ENCODE results near the gene THAP7. TPM values are rescaled to one million over a fixed set of nuclear protein-coding genes. Genes with fewer than 3 reads are reported as not detected.
A peak's percentile ranks its signal among the peaks of the same experiment; 100 is the strongest.
"Not testable (repeated sequence)": the region's sequence is repeated elsewhere in the genome, so short reads cannot be mapped to it uniquely, and the experiment has no call there.

THAP7 gene
- total and polyA plus RNA-seq, 2 donors from 2014 or later: 25.5 to 44.1 TPM

DNA sequence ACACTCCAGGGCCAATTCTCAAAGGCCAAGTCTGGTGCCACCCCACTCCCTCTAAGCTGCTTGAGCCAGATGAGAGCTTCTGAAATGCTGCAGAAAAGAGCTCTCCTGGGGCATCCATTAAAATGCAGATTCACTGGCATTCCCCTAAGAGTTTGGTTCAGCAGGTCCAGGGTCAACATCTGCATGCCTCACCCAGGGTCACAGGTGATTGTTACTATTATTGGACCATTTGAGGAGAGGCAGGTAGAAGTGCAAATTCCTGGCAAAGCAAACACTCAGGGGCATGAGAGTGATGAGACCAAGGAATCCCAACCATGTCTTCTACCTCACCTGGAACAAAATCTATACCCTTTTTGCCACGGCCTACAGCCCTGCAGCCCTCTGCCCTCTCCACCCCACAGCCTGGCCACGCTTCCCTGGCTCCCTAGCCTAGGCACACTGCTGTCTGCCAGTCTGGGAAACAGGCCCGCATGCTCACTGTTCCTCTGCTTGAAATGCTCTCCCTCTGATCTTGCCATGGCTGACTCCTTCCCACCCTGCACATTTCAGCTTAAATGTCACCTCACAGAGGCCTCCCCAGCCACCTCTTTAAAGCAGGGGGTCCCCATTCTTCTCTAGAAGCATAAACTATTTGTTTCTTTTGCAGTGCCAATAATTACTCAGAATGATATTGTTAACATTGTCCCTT, 8.7 kb upstream of the THAP7 start:
- Histone ChIP-seq H3K27ac (ENCODE audit: low read depth in 2 of 2, low read length in 2 of 2) (no peak overlapping the region), H3K4me3 (ENCODE audit: low read length in 3 of 3) (no peak overlapping the region), H3K4me1 (ENCODE audit: control insufficient read depth in 2 of 3, insufficient read depth in 2 of 3, low read depth in 1 of 3, low read length in 3 of 3) (peaks cover 0 to 9% (median 5%) of the 10 kb centered on the region in 3 donors), H3K27me3 (ENCODE audit: control insufficient read depth, insufficient read depth, low read length) (no peaks in the 10 kb centered on the region), H3K9me3 (ENCODE audit: control insufficient read depth in 2 of 3, insufficient read depth in 1 of 3, low read length in 3 of 3) (no peaks in the 10 kb centered on the region), H3K36me3 (ENCODE audit: control insufficient read depth in 2 of 3, insufficient read depth in 3 of 3, low read length in 3 of 3) (no peaks in the 10 kb centered on the region), H3K9ac (ENCODE audit: low read length in 3 of 3) (no peak overlapping the region)
- no peak for FAIRE-seq
- DNase-seq: no peak
- intact Hi-C loops (cut with DNase I): no loop called here
- TF ChIP-seq, protein P1, sequence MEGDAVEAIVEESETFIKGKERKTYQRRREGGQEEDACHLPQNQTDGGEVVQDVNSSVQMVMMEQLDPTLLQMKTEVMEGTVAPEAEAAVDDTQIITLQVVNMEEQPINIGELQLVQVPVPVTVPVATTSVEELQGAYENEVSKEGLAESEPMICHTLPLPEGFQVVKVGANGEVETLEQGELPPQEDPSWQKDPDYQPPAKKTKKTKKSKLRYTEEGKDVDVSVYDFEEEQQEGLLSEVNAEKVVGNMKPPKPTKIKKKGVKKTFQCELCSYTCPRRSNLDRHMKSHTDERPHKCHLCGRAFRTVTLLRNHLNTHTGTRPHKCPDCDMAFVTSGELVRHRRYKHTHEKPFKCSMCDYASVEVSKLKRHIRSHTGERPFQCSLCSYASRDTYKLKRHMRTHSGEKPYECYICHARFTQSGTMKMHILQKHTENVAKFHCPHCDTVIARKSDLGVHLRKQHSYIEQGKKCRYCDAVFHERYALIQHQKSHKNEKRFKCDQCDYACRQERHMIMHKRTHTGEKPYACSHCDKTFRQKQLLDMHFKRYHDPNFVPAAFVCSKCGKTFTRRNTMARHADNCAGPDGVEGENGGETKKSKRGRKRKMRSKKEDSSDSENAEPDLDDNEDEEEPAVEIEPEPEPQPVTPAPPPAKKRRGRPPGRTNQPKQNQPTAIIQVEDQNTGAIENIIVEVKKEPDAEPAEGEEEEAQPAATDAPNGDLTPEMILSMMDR (IDR thresholded peaks at IDR 0.05; ENCODE audit: borderline replicate concordance, extremely low read depth, insufficient read depth): no peak

DNA sequence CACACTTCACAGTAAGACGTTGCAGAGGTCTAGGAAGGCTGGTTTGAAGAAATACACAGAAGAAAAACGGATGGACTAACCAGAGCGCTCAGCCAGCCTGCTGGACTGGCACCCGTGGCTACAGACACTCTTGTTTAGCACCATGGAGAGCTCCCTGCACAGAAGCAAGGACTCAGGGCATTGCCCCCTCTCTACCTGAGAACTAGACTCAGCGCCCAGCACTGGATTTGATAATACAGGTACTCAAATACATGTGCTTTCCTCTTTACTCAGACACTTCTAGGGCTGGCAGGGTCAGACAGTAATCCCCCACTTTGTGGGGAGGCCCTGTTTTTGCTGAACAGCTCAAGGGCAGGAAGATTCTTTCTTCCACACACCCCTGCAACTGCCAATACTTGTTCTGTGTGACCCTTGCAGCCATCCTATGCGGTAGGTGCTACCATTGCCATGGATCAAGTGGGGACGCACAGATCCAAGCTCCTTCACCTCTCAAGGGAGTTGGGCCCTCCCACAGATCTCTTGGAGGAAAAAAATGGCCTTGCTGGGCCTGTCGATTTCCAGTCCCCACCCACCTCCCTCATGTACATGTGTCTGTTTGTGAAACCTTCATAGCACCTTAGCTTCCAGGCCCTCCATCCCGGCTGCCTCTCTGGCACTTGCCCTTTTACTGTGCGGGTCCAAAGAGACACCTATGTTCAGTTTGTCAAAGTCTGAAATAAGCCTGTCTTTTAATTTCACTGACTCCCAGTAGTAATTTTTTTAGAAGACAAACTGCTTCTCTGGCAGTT, 7.9 kb upstream of the THAP7 start:
- no peaks in the 10 kb centered on the region for H3K27me3 ChIP-seq (ENCODE audit: control insufficient read depth, insufficient read depth, low read length)
- H3K9ac ChIP-seq (ENCODE audit: low read length in 3 of 3): no peak overlapping the region
- H3K36me3 ChIP-seq (ENCODE audit: control insufficient read depth in 2 of 3, insufficient read depth in 3 of 3, low read length in 3 of 3): no peaks in the 10 kb centered on the region
- intact Hi-C loops (cut with DNase I): no loop called here
- peaks cover 0 to 9% (median 4%) of the 10 kb centered on the region in 3 donors for H3K4me1 ChIP-seq (ENCODE audit: control insufficient read depth in 2 of 3, insufficient read depth in 2 of 3, low read depth in 1 of 3, low read length in 3 of 3)
- TF ChIP-seq, protein P1 (IDR thresholded peaks at IDR 0.05; ENCODE audit: borderline replicate concordance, extremely low read depth, insufficient read depth): no peak
- H3K9me3 ChIP-seq (ENCODE audit: control insufficient read depth in 2 of 3, insufficient read depth in 1 of 3, low read length in 3 of 3): no peaks in the 10 kb centered on the region
- FAIRE-seq (no peak), DNase-seq (peak; percentile 35 to 93 (median 87))
- no peak overlapping the region for H3K27ac ChIP-seq (ENCODE audit: low read depth in 2 of 2, low read length in 2 of 2)
- no peak overlapping the region for H3K4me3 ChIP-seq (ENCODE audit: low read length in 3 of 3)

DNA sequence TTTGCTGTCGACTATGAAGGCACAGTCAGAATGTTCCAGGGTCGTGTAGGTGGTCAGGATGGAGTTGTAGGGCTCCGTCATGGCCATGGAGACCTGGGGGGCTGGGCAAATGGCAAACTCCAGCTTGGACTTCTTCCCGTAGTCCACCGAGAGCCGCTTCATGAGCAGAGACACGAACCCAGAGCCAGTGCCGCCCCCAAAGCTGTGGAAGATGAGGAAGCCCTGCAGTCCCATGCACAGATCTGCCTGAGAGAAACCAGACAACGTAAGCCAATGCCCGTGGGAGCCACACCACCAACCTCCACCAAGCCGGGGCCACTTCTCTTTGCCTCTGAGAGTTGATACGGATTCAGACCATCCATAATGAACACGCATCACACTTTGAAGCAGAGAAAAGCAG, 7.3 kb upstream of the THAP7 start:
- H3K27ac ChIP-seq (ENCODE audit: low read depth in 2 of 2, low read length in 2 of 2); FAIRE-seq; intact Hi-C loops (cut with DNase I); H3K36me3 ChIP-seq (ENCODE audit: control insufficient read depth in 2 of 3, insufficient read depth in 3 of 3, low read length in 3 of 3); H3K4me1 ChIP-seq (ENCODE audit: control insufficient read depth in 2 of 3, insufficient read depth in 2 of 3, low read depth in 1 of 3, low read length in 3 of 3); H3K9me3 ChIP-seq (ENCODE audit: control insufficient read depth in 2 of 3, insufficient read depth in 1 of 3, low read length in 3 of 3); H3K4me3 ChIP-seq (ENCODE audit: low read length in 3 of 3); H3K27me3 ChIP-seq (ENCODE audit: control insufficient read depth, insufficient read depth, low read length); H3K9ac ChIP-seq (ENCODE audit: low read length in 3 of 3): not testable (repeated sequence)
- DNase-seq: peak in 1 of 5 donors; percentile 61

DNA sequence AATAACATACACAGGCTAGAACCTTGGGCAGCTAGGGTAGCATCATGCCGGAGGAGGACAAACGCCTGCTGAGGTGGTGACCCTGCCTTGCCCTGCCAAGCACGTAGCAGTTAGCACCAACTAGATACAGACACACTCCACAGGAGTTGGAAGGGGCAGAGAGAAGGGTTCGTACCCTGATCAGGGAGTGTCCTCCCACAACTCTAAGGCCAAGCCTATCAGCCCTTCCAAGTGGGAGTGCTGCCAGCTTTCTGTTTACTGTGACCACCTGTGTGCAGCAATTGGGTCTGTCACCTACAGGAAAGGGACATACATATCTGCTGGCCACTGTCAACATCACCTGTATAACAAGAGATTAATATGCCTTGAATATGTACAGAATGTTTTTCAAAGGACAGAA, 1.9 kb upstream of the THAP7 start:
- peaks cover 0 to 6% (median 3%) of the 10 kb centered on the region in 3 donors for H3K36me3 ChIP-seq (ENCODE audit: control insufficient read depth in 2 of 3, insufficient read depth in 3 of 3, low read length in 3 of 3)
- H3K4me3 ChIP-seq (ENCODE audit: low read length in 3 of 3): no peak overlapping the region
- H3K27ac ChIP-seq (ENCODE audit: low read depth in 2 of 2, low read length in 2 of 2): no peak overlapping the region
- peaks cover 0 to 27% (median 4%) of the 10 kb centered on the region in 3 donors for H3K4me1 ChIP-seq (ENCODE audit: control insufficient read depth in 2 of 3, insufficient read depth in 2 of 3, low read depth in 1 of 3, low read length in 3 of 3)
- FAIRE-seq (no peak), DNase-seq (peak in 2 of 5 donors; percentile 13 to 33)
- intact Hi-C loops (cut with DNase I): no loop called here
- no peaks in the 10 kb centered on the region for H3K27me3 ChIP-seq (ENCODE audit: control insufficient read depth, insufficient read depth, low read length)
- H3K9ac ChIP-seq (ENCODE audit: low read length in 3 of 3): no peak overlapping the region
- TF ChIP-seq, protein P1 (IDR thresholded peaks at IDR 0.05; ENCODE audit: borderline replicate concordance, extremely low read depth, insufficient read depth): no peak
- H3K9me3 ChIP-seq (ENCODE audit: control insufficient read depth in 2 of 3, insufficient read depth in 1 of 3, low read length in 3 of 3): no peaks in the 10 kb centered on the region
